Activated CD4-positive, alpha-beta T cell treated with anti-CD3 and anti-CD28 coated beads for 4 hours (primary cell): ENCODE data around the gene DAB2.
"Not testable (repeated sequence)": the region's sequence is repeated elsewhere in the genome, so short reads cannot be mapped to it uniquely, and the experiment has no call there.

Experiments
- DNase-seq, 2 donors: peaks; one replicate each; pipeline ENCODE4 v3.0.0-alpha.2; 2020

The DAB2 gene

GRCh38 chr5:39417979-39418378 lies 6.8 kb downstream of the DAB2 start:
- no peak for DNase-seq

GRCh38 chr5:39415201-39415600 lies 9.6 kb downstream of the DAB2 start:
- no peak for DNase-seq

- no peak for DNase-seq
Observed at GRCh38 chr5:39414426-39414825, 10.4 kb downstream of the DAB2 start.

GRCh38 chr5:39413771-39414170 lies 11.0 kb downstream of the DAB2 start:
- DNase-seq: no peak

- no peak for DNase-seq
Observed at GRCh38 chr5:39412721-39413394, 11.9 kb downstream of the DAB2 start.

- no peak for DNase-seq
Observed at GRCh38 chr5:39411985-39412384, 12.8 kb downstream of the DAB2 start.

- no peak for DNase-seq
Observed at GRCh38 chr5:39411061-39411460, 13.7 kb downstream of the DAB2 start.

GRCh38 chr5:39409033-39409432 lies 15.7 kb downstream of the DAB2 start:
- DNase-seq: no peak

- no peak for DNase-seq
Observed at GRCh38 chr5:39405083-39405843, 19.5 kb downstream of the DAB2 start.

GRCh38 chr5:39403761-39404160 lies 21.0 kb downstream of the DAB2 start:
- DNase-seq: not testable (repeated sequence)

- DNase-seq: not testable (repeated sequence)
Observed at GRCh38 chr5:39402140-39402539, 22.6 kb downstream of the DAB2 start.

- no peak for DNase-seq
Observed at GRCh38 chr5:39400713-39401578, 23.8 kb downstream of the DAB2 start.

- DNase-seq: no peak
Observed at GRCh38 chr5:39399135-39400036, 25.4 kb downstream of the DAB2 start.

GRCh38 chr5:39396843-39397242 lies 27.9 kb downstream of the DAB2 start:
- no peak for DNase-seq

- no peak for DNase-seq
Observed at GRCh38 chr5:39395521-39395920, 29.3 kb downstream of the DAB2 start.

- DNase-seq: no peak
Observed at GRCh38 chr5:39394946-39395345, 29.8 kb downstream of the DAB2 start.

GRCh38 chr5:39390945-39391344 lies 33.8 kb downstream of the DAB2 start:
- DNase-seq: no peak

GRCh38 chr5:39387293-39387692 lies 37.5 kb downstream of the DAB2 start:
- DNase-seq: no peak

GRCh38 chr5:39384271-39384670 lies 40.5 kb downstream of the DAB2 start:
- no peak for DNase-seq

GRCh38 chr5:39381376-39381775 lies 43.4 kb downstream of the DAB2 start:
- no peak for DNase-seq

GRCh38 chr5:39379693-39380092 lies 45.1 kb downstream of the DAB2 start:
- no peak for DNase-seq

GRCh38 chr5:39377613-39378012 lies 47.2 kb downstream of the DAB2 start:
- DNase-seq: no peak
